Right lobe of liver (tissue), 6 donors: ENCODE measurements around the gene CTF1. TPM values are rescaled to one million over a fixed set of nuclear protein-coding genes. Genes with fewer than 3 reads are reported as not detected.

ENCODE experiments used
- ATAC-seq, 4 donors: fragments of 200-7000 bp; cut with Tn5 transposase; one replicate each; pipeline ENCODE4 v1.9.1; 2020; ENCODE audit warnings: mild to moderate bottlenecking in 4 of 4, moderate library complexity in 4 of 4
- DNase-seq, 3 donors: peaks; one replicate each; pipeline ENCODE4 v3.0.0-alpha.2; 2020
- H3K27ac ChIP-seq, 3 donors: fragments of 200-600 bp; one replicate each; pipeline ENCODE4 v1.8.0; 2022
- H3K27me3 ChIP-seq, 2 donors: fragments of 200-600 bp; one replicate each; pipeline ENCODE4 v1.8.0; 2022
- H3K36me3 ChIP-seq, 4 donors: fragments of 200-600 bp; sonication (generic) in 1 of 4; one replicate each; pipeline versions ENCODE4 v1.5.1 to v1.8.0; 2017 to 2022; ENCODE audit warnings: control low read depth in 1 of 4
- H3K4me1 ChIP-seq, 4 donors: fragments of 200-600 bp; sonication (generic) in 1 of 4; one replicate each; pipeline versions ENCODE4 v1.5.1 to v1.8.0; 2017 to 2022; ENCODE audit warnings: control low read depth in 1 of 4
- H3K4me3 ChIP-seq, 3 donors: fragments of 200-600 bp; one replicate each; pipeline ENCODE4 v1.8.0; 2022
- H3K9me3 ChIP-seq, 4 donors: fragments of 200-600 bp; sonication (generic) in 1 of 4; one replicate each; pipeline versions ENCODE4 v1.5.1 to v1.8.0; 2017 to 2022; ENCODE audit warnings: control low read depth in 1 of 4
- CTCF ChIP-seq, 4 donors: fragments of 200-600 bp in 3 of 4; fragments of 450-650 bp in 1 of 4; IDR thresholded peaks; one replicate each; pipeline versions ENCODE4 v1.5.1 to v1.8.0; 2016 to 2022; ENCODE audit warnings: antibody characterized with exemption in 4 of 4, mild to moderate bottlenecking in 2 of 4
- POLR2A ChIP-seq: fragments of 450-650 bp; IDR thresholded peaks from one replicate; pipeline ENCODE4 v1.6.1; 2017; ENCODE audit warnings: antibody characterized with exemption, mild to moderate bottlenecking
- WGBS: methylation state at CpG from one replicate; pipeline ENCODE4 v1.1.6; 2018; ENCODE audit warnings: low coverage, low lambda C conversion rate; ENCODE audit not compliant: insufficient coverage; ENCODE audit errors: missing lambda C conversion rate; 5-methylcytosine and 5-hydroxymethylcytosine counted together
- intact Hi-C, 2 donors: fragments of 100-400 bp; cut with DNase I; formaldehyde crosslinking; loops; one replicate each; pipeline versions ENCODE4 v1.11.2 to v1.14.1; 2022
- total RNA-seq, 6 experiments: library from RNA; depleted of rRNA in 2 of 6; stranded (reverse); fragments of >200 nt in 2 of 6; fragmentation: NEBNext Ultra II Directional in 3 of 6; extraction: Animal tissue kit (Norgen Biotek cat#: 25700) in 3 of 6; gene quantifications; one replicate each; pipeline versions ENCODE4 v1.1.0 to v1.2.4, GENCODE V29; 2016 to 2023
- donor health status: DM: no; HTN: yes; CAD: no.
- donor health status: DM: no; HTN: no; CAD: no.
- donor health status: DM: no; HTN: no; CAD: no.
- donor health status: DM: no; HTN: yes; CAD: no.
- donor health status: DM: no; HTN: yes; CAD: no.

Gene CTF1
- total RNA-seq, 6 experiments from 2014 or later = 0.13 to 0.74 (median 0.43) TPM; not detected in 2

- TF ChIP-seq CTCF (IDR thresholded peaks at IDR 0.05) (no peak), POLR2A (no peak)
- H3K4me3 ChIP-seq = peak overlapping the region in 2 of 3 donors; percentile 39 to 56
- DNase-seq (no peak), ATAC-seq (no peak)
- H3K4me1 ChIP-seq = peaks cover 0 to 22% (median 3%) of the 10 kb centered on the region in 4 donors
- peak overlapping the region; percentile 77 to 89 (median 88) for H3K27ac ChIP-seq
- no peaks in the 10 kb centered on the region for H3K9me3 ChIP-seq
- H3K27me3 ChIP-seq = no peaks in the 10 kb centered on the region
- WGBS = 88% methylated on average over 24 of the region's 32 CpGs
- H3K36me3 ChIP-seq = no peaks in the 10 kb centered on the region
- intact Hi-C loops = no loop called here
Observed at GRCh38 chr16:30895627-30896260, 670 bp upstream of the CTF1 start.

GRCh38 chr16:30896889-30897733, 697 bp downstream of the CTF1 start:
- Histone ChIP-seq H3K9me3 (no peaks in the 10 kb centered on the region), H3K27me3 (no peaks in the 10 kb centered on the region), H3K4me3 (peak overlapping the region; percentile 38 to 56 (median 39)), H3K4me1 (peaks cover 0 to 22% (median 3%) of the 10 kb centered on the region in 4 donors), H3K27ac (peak overlapping the region; percentile 77 to 89 (median 88)), H3K36me3 (no peaks in the 10 kb centered on the region)
- DNase-seq (peak; percentile 92 to 94 (median 94)), ATAC-seq (peak; percentile 74 to 78 (median 74))
- intact Hi-C loops = no loop called here
- WGBS = 8% methylated on average over 20 of the region's 31 CpGs
- no peak for TF ChIP-seq CTCF (IDR thresholded peaks at IDR 0.05)
- TF ChIP-seq POLR2A = no peak

GRCh38 chr16:30899794-30900193, 3.4 kb downstream of the CTF1 start:
- H3K9me3 ChIP-seq = no peaks in the 10 kb centered on the region
- H3K4me1 ChIP-seq = peaks cover 0 to 13% (median 3%) of the 10 kb centered on the region in 4 donors
- ATAC-seq (no peak), DNase-seq (no peak)
- intact Hi-C loops = no loop called here
- WGBS = 38% methylated on average over 1 of the region's 2 CpGs
- TF ChIP-seq POLR2A (no peak), CTCF (IDR thresholded peaks at IDR 0.05) (no peak)
- no peak overlapping the region for H3K4me3 ChIP-seq
- H3K27ac ChIP-seq = no peak overlapping the region
- no peaks in the 10 kb centered on the region for H3K27me3 ChIP-seq
- H3K36me3 ChIP-seq = no peaks in the 10 kb centered on the region

GRCh38 chr16:30900588-30900987, 4.2 kb downstream of the CTF1 start:
- H3K4me1 ChIP-seq = peaks cover 0 to 9% (median 3%) of the 10 kb centered on the region in 4 donors
- WGBS = 98% methylated on average over 4 of the region's 5 CpGs

More at GRCh38 chr16:30900588-30900987, 4.2 kb downstream of the CTF1 start:
- H3K27me3 ChIP-seq = no peaks in the 10 kb centered on the region
- no peaks in the 10 kb centered on the region for H3K36me3 ChIP-seq
- H3K4me3 ChIP-seq = no peak overlapping the region
- no peak for TF ChIP-seq CTCF (IDR thresholded peaks at IDR 0.05)
- TF ChIP-seq POLR2A = no peak
- intact Hi-C loops = no loop called here
- no peaks in the 10 kb centered on the region for H3K9me3 ChIP-seq
- DNase-seq (no peak), ATAC-seq (no peak)
- H3K27ac ChIP-seq = no peak overlapping the region
